MM.1S (cell line): Measurements from ENCODE around the gene DAB2IP.

Source experiments
- CTCF ChIP-seq: fragments of 300-600 bp; sonication (generic); IDR thresholded peaks from 2 replicates; pipeline ENCODE4 v1.5.1; 2016; ENCODE audit warnings: antibody characterized with exemption, low read length, mixed read lengths
- EZH2 ChIP-seq: fragments of 300-600 bp; sonication (generic); optimal IDR thresholded peaks from 2 replicates; pipeline ENCODE3; 2017; ENCODE audit warnings: low read depth, mild to moderate bottlenecking, antibody characterized with exemption, low read length, mixed read lengths

- TF ChIP-seq CTCF (no peak), EZH2 (no peak)
Observed at GRCh38 chr9:121780177-121781040, 129.0 kb downstream of the DAB2IP start.
